ENCODE data around the gene CACFD1.

GRCh38 chr9:133428617-133429101, 31.1 kb upstream of the CACFD1 start:
- TF ChIP-seq POLR2A (IDR thresholded peaks at IDR 0.05) (no peak), EP300 (IDR thresholded peaks at IDR 0.05) (no peak), CTCF (IDR thresholded peaks at IDR 0.05) (no peak)

All from tibial nerve (tissue), 4 donors.